EL (cell line): ENCODE results near the gene SEMA5B.

Source experiments
- DNase-seq: peaks from one replicate; pipeline ENCODE4 v3.0.0-alpha.2; 2016

SEMA5B gene

GRCh38 chr3:122890720-122891220 is 136.8 kb downstream of the SEMA5B start:
- DNase-seq: no peak

DNA sequence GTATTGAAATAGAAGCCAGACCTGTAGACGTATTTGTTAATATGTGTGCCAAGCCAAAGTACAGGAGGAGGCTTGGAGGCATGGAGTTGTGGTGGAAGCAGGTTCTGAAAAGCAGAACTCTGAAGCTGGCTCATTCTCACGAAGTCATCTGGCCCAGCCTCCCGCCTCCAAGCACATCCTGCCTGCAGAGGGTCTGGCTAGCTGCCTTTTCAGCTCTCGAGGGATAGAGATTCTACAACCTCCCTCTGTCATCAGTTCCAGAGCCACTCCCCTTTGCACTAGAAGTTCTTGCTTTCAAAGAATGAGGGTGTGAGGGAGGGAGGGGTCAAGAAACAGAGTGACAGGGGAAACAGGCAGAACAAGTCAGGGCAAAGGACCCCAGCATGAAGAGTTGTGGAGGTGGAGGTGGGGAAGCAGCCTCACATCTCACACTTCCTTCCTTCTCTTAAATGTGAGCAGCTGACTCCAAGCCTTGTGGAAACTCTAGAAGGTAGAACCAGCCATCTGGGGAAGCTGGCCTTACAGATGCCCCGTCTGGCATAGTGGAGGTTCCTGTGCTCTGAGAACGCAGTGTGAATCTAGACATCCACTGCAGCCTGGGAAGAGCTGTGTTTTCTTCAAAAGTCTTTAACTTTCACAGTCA is 137.4 kb downstream of the SEMA5B start:
- peak; percentile 47 for DNase-seq

GRCh38 chr3:122886946-122887345 is 140.6 kb downstream of the SEMA5B start:
- no peak for DNase-seq

GRCh38 chr3:122886251-122886650 is 141.3 kb downstream of the SEMA5B start:
- DNase-seq: no peak

- DNase-seq: no peak
Observed at GRCh38 chr3:122882361-122882947, 145.1 kb downstream of the SEMA5B start.

GRCh38 chr3:122880624-122881023 is 146.9 kb downstream of the SEMA5B start:
- DNase-seq: no peak

DNA sequence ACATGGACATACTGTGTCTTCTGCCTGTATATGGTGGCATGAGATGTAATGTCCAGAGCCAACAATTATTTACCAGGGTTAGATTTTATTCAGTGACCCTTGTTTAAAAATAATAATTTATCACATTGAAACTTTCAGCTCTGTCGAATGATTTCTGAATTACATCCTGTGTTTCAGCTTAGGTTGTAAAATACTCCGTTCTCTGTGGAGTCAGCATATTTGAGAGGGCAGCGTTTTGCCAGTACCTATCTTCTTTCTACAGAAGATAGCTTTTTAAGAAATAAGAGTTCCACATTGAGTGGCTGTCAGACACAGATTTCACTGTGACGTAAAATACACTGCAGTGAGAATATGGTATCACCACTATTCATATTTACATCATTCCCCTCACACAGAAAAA is 147.4 kb downstream of the SEMA5B start:
- no peak for DNase-seq

DNA sequence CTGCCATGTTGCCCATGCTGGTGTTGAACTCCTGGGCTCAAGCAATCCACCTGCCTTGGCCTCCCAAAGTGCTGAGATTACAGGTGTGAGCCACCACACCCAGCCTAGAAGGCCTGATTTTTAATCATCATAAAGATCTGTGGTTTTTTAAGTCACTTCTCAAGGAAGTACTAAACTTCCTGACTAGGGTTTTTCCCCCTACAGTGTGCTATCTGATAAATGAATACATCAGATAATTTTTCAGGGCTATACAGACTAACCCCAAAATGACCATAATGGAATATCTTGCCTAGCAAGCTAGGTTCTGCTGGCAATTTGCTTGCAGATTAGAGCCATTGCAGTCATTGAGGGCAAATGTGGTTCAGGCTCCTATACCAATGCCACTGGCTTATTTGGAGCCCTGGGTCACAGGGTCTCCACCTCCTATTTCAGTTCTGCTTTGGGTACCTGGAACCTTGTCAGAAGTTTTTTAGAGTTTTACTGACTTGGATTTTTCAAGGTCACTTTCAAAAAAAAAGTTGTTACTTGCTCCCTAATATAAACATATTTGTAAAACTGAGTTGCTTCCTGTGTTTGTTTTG is 151.9 kb downstream of the SEMA5B start:
- DNase-seq: no peak

- no peak for DNase-seq
Observed at GRCh38 chr3:122873741-122874515, 153.6 kb downstream of the SEMA5B start.

- DNase-seq: no peak
Observed at GRCh38 chr3:122868322-122868721, 159.2 kb downstream of the SEMA5B start.

GRCh38 chr3:122864498-122864897 is 163.1 kb downstream of the SEMA5B start:
- DNase-seq: no peak

GRCh38 chr3:122862381-122862780 is 165.2 kb downstream of the SEMA5B start:
- DNase-seq: no peak
